HFF-Myc (cell line): Measurements from ENCODE around the gene CGRRF1.

ENCODE experiments used
- DNase-seq: peaks from one replicate; pipeline ENCODE4 v3.0.0-alpha.2; 2011; ENCODE audit warnings: low read depth; ENCODE audit errors: extremely low read depth
- H3K4me3 ChIP-seq: replicated peaks from 2 replicates; pipeline ENCODE4 v1.5.1; 2011; ENCODE audit warnings: low read depth, mild to moderate bottlenecking, control low read depth, low read length
- CTCF ChIP-seq: IDR thresholded peaks from 2 replicates; pipeline ENCODE4 v1.5.1; 2012; ENCODE audit warnings: mild to moderate bottlenecking, low read depth, low read length, control low read depth; ENCODE audit errors: missing control alignments

Gene CGRRF1

GRCh38 chr14:54535126-54535525 is 25.4 kb downstream of the CGRRF1 start:
- no peak overlapping the region for H3K4me3 ChIP-seq
- DNase-seq: no peak
- no peak for TF ChIP-seq CTCF

- DNase-seq: no peak
- TF ChIP-seq CTCF: no peak
- H3K4me3 ChIP-seq: no peak overlapping the region
Observed at GRCh38 chr14:54535646-54536045, 25.9 kb downstream of the CGRRF1 start.

- no peak for TF ChIP-seq CTCF
- DNase-seq: no peak
- H3K4me3 ChIP-seq: no peak overlapping the region
Observed at GRCh38 chr14:54537651-54538050, 27.9 kb downstream of the CGRRF1 start.

GRCh38 chr14:54538055-54538454 is 28.3 kb downstream of the CGRRF1 start:
- no peak for TF ChIP-seq CTCF
- no peak overlapping the region for H3K4me3 ChIP-seq
- DNase-seq: no peak

- no peak for DNase-seq
- no peak overlapping the region for H3K4me3 ChIP-seq
- no peak for TF ChIP-seq CTCF
Observed at GRCh38 chr14:54547583-54547982, 37.9 kb downstream of the CGRRF1 start.

GRCh38 chr14:54548491-54548890 is 38.8 kb downstream of the CGRRF1 start:
- TF ChIP-seq CTCF: no peak
- no peak for DNase-seq
- no peak overlapping the region for H3K4me3 ChIP-seq

GRCh38 chr14:54549862-54550261 is 40.2 kb downstream of the CGRRF1 start:
- TF ChIP-seq CTCF: no peak
- DNase-seq: no peak
- H3K4me3 ChIP-seq: no peak overlapping the region
